ENCODE results near the gene WIF1.

- no peak for TF ChIP-seq EZH2phosphoT487 (IDR thresholded peaks at IDR 0.05; ENCODE audit: borderline replicate concordance, low read length)
- TF ChIP-seq, protein P1, sequence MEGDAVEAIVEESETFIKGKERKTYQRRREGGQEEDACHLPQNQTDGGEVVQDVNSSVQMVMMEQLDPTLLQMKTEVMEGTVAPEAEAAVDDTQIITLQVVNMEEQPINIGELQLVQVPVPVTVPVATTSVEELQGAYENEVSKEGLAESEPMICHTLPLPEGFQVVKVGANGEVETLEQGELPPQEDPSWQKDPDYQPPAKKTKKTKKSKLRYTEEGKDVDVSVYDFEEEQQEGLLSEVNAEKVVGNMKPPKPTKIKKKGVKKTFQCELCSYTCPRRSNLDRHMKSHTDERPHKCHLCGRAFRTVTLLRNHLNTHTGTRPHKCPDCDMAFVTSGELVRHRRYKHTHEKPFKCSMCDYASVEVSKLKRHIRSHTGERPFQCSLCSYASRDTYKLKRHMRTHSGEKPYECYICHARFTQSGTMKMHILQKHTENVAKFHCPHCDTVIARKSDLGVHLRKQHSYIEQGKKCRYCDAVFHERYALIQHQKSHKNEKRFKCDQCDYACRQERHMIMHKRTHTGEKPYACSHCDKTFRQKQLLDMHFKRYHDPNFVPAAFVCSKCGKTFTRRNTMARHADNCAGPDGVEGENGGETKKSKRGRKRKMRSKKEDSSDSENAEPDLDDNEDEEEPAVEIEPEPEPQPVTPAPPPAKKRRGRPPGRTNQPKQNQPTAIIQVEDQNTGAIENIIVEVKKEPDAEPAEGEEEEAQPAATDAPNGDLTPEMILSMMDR (IDR thresholded peaks at IDR 0.05; ENCODE audit: low read depth, low read length, poor library complexity, severe bottlenecking) = no peak
Observed at GRCh38 chr12:65022960-65023359, 98.1 kb downstream of the WIF1 start.

Measured in DOHH2 (cell line).